PC-9 (cell line): ENCODE measurements around the gene PRKX. TPM values are rescaled to one million over a fixed set of nuclear protein-coding genes. Genes with fewer than 3 reads are reported as not detected.

Source experiments
- Bru-seq: library from RNA; stranded (reverse); fragments of 400-500 nt; gene quantifications from one replicate; lab custom pipeline; 2021; lab: Mats Ljungman, UMichigan
- BruChase-seq, 2 experiments: library from RNA; stranded (reverse); fragments of 400-500 nt; gene quantifications; one replicate each; lab custom pipeline; 2021; lab: Mats Ljungman, UMichigan
- BruUV-seq: library from RNA; stranded (reverse); fragments of 400-500 nt; replicated peaks from 2 replicates; lab custom pipeline; 2021; lab: Mats Ljungman, UMichigan
- CTCF ChIA-PET: fragments of 300-600 bp; sonication (Branson Sonifier 250); formaldehyde crosslinking; loops from one replicate; lab custom pipeline; 2022; ENCODE audit warnings: antibody characterized with exemption; lab: Charles Lee
- POLR2A ChIA-PET: fragments of 300-600 bp; sonication (Branson Sonifier 250); formaldehyde crosslinking; loops from one replicate; lab custom pipeline; 2022; ENCODE audit warnings: antibody characterized with exemption; ENCODE audit not compliant: unreplicated experiment; lab: Charles Lee
- DNase-seq, 2 experiments: peaks; one replicate each; pipeline versions ENCODE4 v3.0.0 to v3.0.0-alpha.2; 2015 to 2022; ENCODE audit warnings: mixed read lengths in 1 of 2
- H2AFZ ChIP-seq: fragments of 200-600 bp; sonication (generic); 2 replicates; pipeline ENCODE4 v1.8.1; 2017; ENCODE audit warnings: antibody characterized with exemption
- H3F3A ChIP-seq: fragments of 200-600 bp; sonication (generic); 2 replicates; pipeline ENCODE4 v1.8.1; 2017; ENCODE audit warnings: antibody characterized with exemption, mild to moderate bottlenecking, low read depth; ENCODE audit not compliant: insufficient read depth
- H3K27ac ChIP-seq: fragments of 200-600 bp; sonication (generic); 2 replicates; pipeline ENCODE4 v1.6.1; 2016; ENCODE audit warnings: mixed run types
- H3K27me3 ChIP-seq: fragments of 200-600 bp; sonication (generic); 2 replicates; pipeline ENCODE4 v1.6.1; 2016; ENCODE audit warnings: low read depth, mixed run types; ENCODE audit not compliant: insufficient read depth
- H3K36me3 ChIP-seq: fragments of 200-600 bp; sonication (generic); 2 replicates; pipeline ENCODE4 v1.6.1; 2016; ENCODE audit warnings: low read depth, mixed run types
- H3K4me1 ChIP-seq: fragments of 200-600 bp; sonication (generic); replicated peaks from 2 replicates; pipeline ENCODE4 v1.6.1; 2016; ENCODE audit warnings: mixed run types; ENCODE audit not compliant: insufficient read depth
- H3K4me2 ChIP-seq: fragments of 200-600 bp; sonication (generic); 2 replicates; pipeline ENCODE4 v1.6.1; 2017; ENCODE audit warnings: mixed run types
- H3K4me3 ChIP-seq: fragments of 200-600 bp; sonication (generic); 2 replicates; pipeline ENCODE4 v1.6.1; 2016; ENCODE audit warnings: mixed run types
- H3K79me2 ChIP-seq: fragments of 200-600 bp; sonication (generic); 2 replicates; pipeline ENCODE4 v1.6.1; 2017; ENCODE audit warnings: low read depth, mixed run types
- H3K9me2 ChIP-seq: fragments of 200-600 bp; sonication (generic); 2 replicates; pipeline ENCODE4 v1.8.1; 2017; ENCODE audit warnings: mild to moderate bottlenecking; ENCODE audit not compliant: insufficient read depth
- H3K9me3 ChIP-seq: fragments of 200-600 bp; sonication (generic); 2 replicates; pipeline ENCODE4 v1.8.1; 2016; ENCODE audit warnings: low read depth; ENCODE audit not compliant: insufficient read depth
- H4K20me1 ChIP-seq: fragments of 200-600 bp; sonication (generic); 2 replicates; pipeline ENCODE4 v1.8.1; 2017; ENCODE audit not compliant: insufficient read depth
- EZH2 ChIP-seq: fragments of 200-600 bp; sonication (generic); IDR thresholded peaks from 2 replicates; pipeline ENCODE4 v1.8.0; 2017; ENCODE audit warnings: antibody characterized with exemption, low read depth
- intact Hi-C: fragments of 100-400 bp; cut with micrococcal nuclease; formaldehyde crosslinking; loops from one replicate; pipeline ENCODE4 v1.10.0; 2022; ENCODE audit not compliant: unreplicated experiment
- long read RNA-seq: library from polyadenylated mRNA; stranded (forward); transcript quantifications from one replicate; pipeline ENCODE4 v2.0.0, GENCODE V29; 2022
- total RNA-seq: library from RNA; stranded (reverse); gene quantifications from 2 replicates; pipeline ENCODE4 v1.2.3, GENCODE V29; 2021
- TF ChIP-seq, protein P1 (sequence below): fragments of 200-600 bp; sonication (generic); conservative IDR thresholded peaks from 2 replicates; pipeline ENCODE4 v1.6.1; 2017; ENCODE audit warnings: mixed run types, antibody characterized with exemption, mild to moderate bottlenecking, moderate library complexity

The PRKX gene
- 31.5 and 33.3 TPM in 2 replicates for total RNA-seq
- Bru-seq, nascent RNA = percentile 63 among the genes with signal in this experiment
- BruChase-seq, experiment 1, labeled RNA remaining after a 2-hour chase = percentile 59 among the genes with signal in this experiment
- BruChase-seq, experiment 2, labeled RNA remaining after a 6-hour chase = percentile 70 among the genes with signal in this experiment
- long read RNA-seq, full-length matches to known transcripts = 5 of 21 reads
- long read RNA-seq, partial matches to known transcripts = 7 of 21 reads
- long read RNA-seq, other reads (novel, unspliced or antisense) = 9 of 21 reads

DNA sequence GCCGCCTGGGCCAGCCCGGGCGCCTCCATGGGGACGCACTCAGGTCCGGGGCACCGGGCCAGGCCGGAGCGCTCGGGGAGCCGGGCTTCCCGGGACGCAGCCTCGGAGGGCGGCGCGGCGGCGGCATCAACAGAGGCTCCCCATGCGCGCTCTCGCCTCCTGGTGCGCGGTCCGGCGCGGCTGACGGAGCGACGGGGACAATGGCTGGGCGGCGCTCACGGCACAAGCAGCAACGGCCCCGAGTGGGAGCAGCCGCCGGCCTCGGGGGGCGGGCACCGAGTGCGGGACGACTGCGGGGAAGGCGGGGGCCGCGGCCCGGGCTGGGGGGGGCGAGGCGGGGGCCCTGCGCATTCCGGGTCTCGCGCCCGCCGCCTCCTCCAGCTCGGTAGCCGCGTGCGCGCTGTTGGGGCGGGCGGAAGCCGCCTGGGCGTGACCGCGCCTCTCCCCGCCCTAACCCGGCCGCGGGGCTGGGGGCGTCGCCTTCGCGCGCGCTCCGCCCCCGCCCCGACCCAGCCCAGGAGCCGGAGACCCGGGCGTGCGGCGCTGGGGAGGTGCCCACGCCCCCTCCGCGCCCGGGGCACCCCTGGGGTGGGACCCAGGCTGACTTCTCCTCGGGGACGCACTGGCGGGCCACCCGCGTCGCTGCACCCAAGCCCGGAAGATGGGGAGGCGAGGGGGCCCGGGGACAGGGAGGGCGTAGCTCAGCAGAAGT lies at the start of gene PRKX:
TSS of gene PRKX (minus strand) at position 425 of the 712 bp plus-strand sequence. CDS start at position 29, 396 bp downstream.
- peak within 1 kb of the TSS; percentile 93 for H3K4me3 ChIP-seq
- no peak within 1 kb of the TSS for H3K27ac ChIP-seq
- H3K4me1 ChIP-seq = peaks cover 12% of the 10 kb centered on the region; the same call in 1 of the 2 replicates
- H3K79me2 ChIP-seq = peaks cover 9% of the 10 kb centered on the region; the same call in 1 of the 2 replicates
- TF ChIP-seq EZH2 = no peak
- TF ChIP-seq, protein P1, sequence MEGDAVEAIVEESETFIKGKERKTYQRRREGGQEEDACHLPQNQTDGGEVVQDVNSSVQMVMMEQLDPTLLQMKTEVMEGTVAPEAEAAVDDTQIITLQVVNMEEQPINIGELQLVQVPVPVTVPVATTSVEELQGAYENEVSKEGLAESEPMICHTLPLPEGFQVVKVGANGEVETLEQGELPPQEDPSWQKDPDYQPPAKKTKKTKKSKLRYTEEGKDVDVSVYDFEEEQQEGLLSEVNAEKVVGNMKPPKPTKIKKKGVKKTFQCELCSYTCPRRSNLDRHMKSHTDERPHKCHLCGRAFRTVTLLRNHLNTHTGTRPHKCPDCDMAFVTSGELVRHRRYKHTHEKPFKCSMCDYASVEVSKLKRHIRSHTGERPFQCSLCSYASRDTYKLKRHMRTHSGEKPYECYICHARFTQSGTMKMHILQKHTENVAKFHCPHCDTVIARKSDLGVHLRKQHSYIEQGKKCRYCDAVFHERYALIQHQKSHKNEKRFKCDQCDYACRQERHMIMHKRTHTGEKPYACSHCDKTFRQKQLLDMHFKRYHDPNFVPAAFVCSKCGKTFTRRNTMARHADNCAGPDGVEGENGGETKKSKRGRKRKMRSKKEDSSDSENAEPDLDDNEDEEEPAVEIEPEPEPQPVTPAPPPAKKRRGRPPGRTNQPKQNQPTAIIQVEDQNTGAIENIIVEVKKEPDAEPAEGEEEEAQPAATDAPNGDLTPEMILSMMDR = no peak
- H3K36me3 ChIP-seq = no peaks in the 10 kb centered on the region
- H3K9me3 ChIP-seq = no peaks in the 10 kb centered on the region
- peak within 1 kb of the TSS; percentile 93 for H2AFZ ChIP-seq
- H4K20me1 ChIP-seq = no peaks in the 10 kb centered on the region
- DNase-seq = peak in 1 of 2 experiments; percentile 63
- no peaks in the 10 kb centered on the region for H3K27me3 ChIP-seq
- peak within 1 kb of the TSS; percentile 89 for H3K4me2 ChIP-seq
- no TSS peak for BruUV-seq
- CTCF ChIA-PET = no interaction called here
- POLR2A ChIA-PET = no interaction called here
- intact Hi-C loops = no loop called here
- no peaks in the 10 kb centered on the region for H3K9me2 ChIP-seq
- no peaks in the 10 kb centered on the region for H3F3A ChIP-seq

DNA sequence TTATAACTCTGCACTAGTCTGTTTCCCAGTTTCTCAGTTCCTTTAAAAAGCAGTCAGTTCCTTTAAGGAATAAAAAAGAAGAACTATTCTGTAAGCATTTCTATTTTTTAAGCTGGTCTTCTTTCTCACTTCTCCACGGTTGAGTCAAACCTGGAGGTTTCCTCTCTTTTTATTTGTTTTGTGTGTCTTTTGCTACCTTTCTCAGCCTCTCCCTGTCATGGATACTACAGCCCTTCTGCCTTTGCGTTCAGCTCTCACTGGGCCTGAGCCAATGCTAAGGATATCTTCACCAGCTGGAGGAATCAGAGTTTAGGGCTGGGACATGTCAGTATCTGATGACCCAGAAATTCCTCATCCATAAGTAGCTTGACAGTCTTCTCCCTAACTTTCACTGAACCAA lies 49.7 kb upstream of the PRKX start:
- H3F3A ChIP-seq = no peaks in the 10 kb centered on the region
- intact Hi-C loops = no loop called here
- CTCF ChIA-PET = no interaction called here
- no peaks in the 10 kb centered on the region for H4K20me1 ChIP-seq
- no peak overlapping the region for H3K4me2 ChIP-seq
- no peaks in the 10 kb centered on the region for H3K9me2 ChIP-seq
- H3K4me3 ChIP-seq = no peak overlapping the region
- no TSS peak for BruUV-seq
- no peaks in the 10 kb centered on the region for H3K79me2 ChIP-seq
- no peaks in the 10 kb centered on the region for H3K4me1 ChIP-seq
- H3K27me3 ChIP-seq = peaks cover 16% of the 10 kb centered on the region; the same call in 1 of the 2 replicates
- no peaks in the 10 kb centered on the region for H3K36me3 ChIP-seq
- TF ChIP-seq EZH2 = no peak
- TF ChIP-seq, protein P1 = no peak
- no peak overlapping the region for H3K27ac ChIP-seq
- DNase-seq = no peak
- H2AFZ ChIP-seq = no peak overlapping the region
- POLR2A ChIA-PET = no interaction called here
- no peaks in the 10 kb centered on the region for H3K9me3 ChIP-seq

DNA sequence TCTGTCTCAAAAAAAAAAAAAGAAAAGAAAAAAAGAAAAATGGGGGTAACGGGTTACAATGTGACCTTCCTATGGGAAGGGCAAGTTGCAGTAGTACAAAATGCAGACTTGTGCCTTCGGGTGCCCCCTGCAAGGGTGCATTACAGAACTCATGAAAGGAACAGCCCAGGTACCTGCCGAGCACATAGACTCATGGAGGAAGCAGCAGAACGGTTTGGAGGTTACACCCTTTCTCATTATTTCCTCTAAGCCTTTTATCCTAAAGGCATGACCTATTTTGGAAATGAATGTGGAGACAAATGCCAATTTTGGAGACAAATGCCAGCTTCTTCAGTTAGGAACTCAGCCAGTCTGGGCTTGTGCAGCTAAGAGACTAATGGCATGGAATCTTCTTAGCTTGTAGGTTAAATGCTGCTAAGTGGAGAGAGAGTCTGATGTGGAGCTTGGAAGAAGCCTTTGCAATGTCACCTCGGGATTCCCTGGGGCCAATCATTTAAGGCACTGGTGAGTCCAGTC lies 44.1 kb upstream of the PRKX start:
- Histone ChIP-seq H3K27me3 (peaks cover 14% of the 10 kb centered on the region; the same call in 1 of the 2 replicates), H3F3A (no peaks in the 10 kb centered on the region), H3K4me2 (no peak overlapping the region), H3K9me3 (no peaks in the 10 kb centered on the region), H3K4me3 (no peak overlapping the region), H4K20me1 (no peaks in the 10 kb centered on the region), H3K36me3 (no peaks in the 10 kb centered on the region), H3K79me2 (no peaks in the 10 kb centered on the region), H3K4me1 (no peaks in the 10 kb centered on the region), H3K9me2 (no peaks in the 10 kb centered on the region), H3K27ac (no peak overlapping the region), H2AFZ (no peak overlapping the region)
- intact Hi-C loops = no loop called here
- TF ChIP-seq, protein P1 = no peak
- TF ChIP-seq EZH2 = no peak
- ChIA-PET POLR2A (no interaction called here), CTCF (no interaction called here)
- BruUV-seq = no TSS peak
- no peak for DNase-seq
